ENCODE measurements around the gene NRDC. TPM values are rescaled to one million over a fixed set of nuclear protein-coding genes. Genes with fewer than 3 reads are reported as not detected.

Gene NRDC
- total and polyA plus RNA-seq, 2 of the 8 experiments (the other 6 are each of a cell fraction or from before 2014, with no cell fraction given), result 70.2 to 182 TPM

DNA sequence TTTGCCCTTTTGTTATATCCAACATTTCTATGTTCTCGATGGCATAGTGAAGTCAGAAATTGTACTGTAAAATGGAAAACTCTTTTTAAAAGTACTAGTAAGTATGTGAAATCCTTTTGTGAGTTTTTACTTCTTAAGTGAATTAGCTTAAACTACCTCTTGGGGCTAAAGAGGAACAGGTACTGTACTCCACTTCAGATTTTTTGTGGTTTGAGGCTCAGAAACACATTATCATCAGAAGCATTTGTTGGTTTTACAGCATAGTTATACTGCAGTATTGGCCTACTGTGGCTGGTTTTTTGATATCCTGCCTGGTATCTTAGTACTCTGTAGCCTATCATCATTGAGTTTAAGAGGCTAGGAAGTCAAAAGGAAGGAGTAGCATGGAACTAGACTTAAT lies 117.2 kb downstream of the NRDC start:
- FAIRE-seq (no peak), DNase-seq (ENCODE audit: low read depth in 1 of 2, low spot score in 2 of 2) (no peak)
- Histone ChIP-seq H3K4ac (replicated peaks; ENCODE audit: insufficient read length, low read depth, low read length) (no peak overlapping the region), H3K4me1 (replicated peaks in 1 of 4; ENCODE audit: control insufficient read depth in 3 of 4, insufficient read depth in 4 of 4, low read length in 3 of 4) (no peaks in the 10 kb centered on the region), H3K56ac (replicated peaks; ENCODE audit: insufficient read length, low read depth, low read length) (no peak overlapping the region), H2BK15ac (ENCODE audit: low read length) (no peak overlapping the region), H4K91ac (replicated peaks; ENCODE audit: insufficient read length, low read length) (no peak overlapping the region), H4K8ac (ENCODE audit: extremely low read depth, insufficient read depth, low read length) (no peak overlapping the region), H3K18ac (ENCODE audit: extremely low read depth, low read length) (no peak overlapping the region), H3K23me2 (ENCODE audit: low read depth, low read length) (no peaks in the 10 kb centered on the region), H3K4me3 (ENCODE audit: extremely low read depth in 1 of 4, insufficient read depth in 2 of 4, low read depth in 3 of 4, low read length in 4 of 4) (no peak overlapping the region), H4K20me1 (replicated peaks in 1 of 2; ENCODE audit: control insufficient read depth in 1 of 2, insufficient read depth in 2 of 2, low read length in 2 of 2) (no peaks in the 10 kb centered on the region), H3K79me2 (ENCODE audit: control insufficient read depth in 1 of 2, insufficient read depth in 2 of 2, low read length in 2 of 2) (no peaks in the 10 kb centered on the region), H3K4me2 (ENCODE audit: insufficient read depth in 1 of 2, low read depth in 2 of 2, low read length in 2 of 2) (no peak overlapping the region), H2BK120ac (replicated peaks; ENCODE audit: low read depth, low read length) (no peak overlapping the region), H2BK20ac (ENCODE audit: low read length) (no peak overlapping the region), H3K79me1 (ENCODE audit: low read depth, low read length) (no peaks in the 10 kb centered on the region), H3K27ac (ENCODE audit: low read depth, low read length) (no peak overlapping the region), H3K27me3 (replicated peaks in 1 of 4; ENCODE audit: control insufficient read depth in 3 of 4, extremely low read depth in 1 of 4, insufficient read depth in 3 of 4, low read length in 3 of 4) (no peaks in the 10 kb centered on the region), H3K9ac (replicated peaks in 1 of 4; ENCODE audit: extremely low read depth in 1 of 4, low read depth in 3 of 4, low read length in 3 of 4) (no peak overlapping the region), H4K5ac (ENCODE audit: insufficient read length, low read depth, low read length) (no peak overlapping the region), H2AFZ (ENCODE audit: low read length) (no peak overlapping the region), H3K9me3 (ENCODE audit: insufficient read depth in 2 of 2, low read depth in 1 of 2, low read length in 1 of 2) (no peaks in the 10 kb centered on the region), H3K36me3 (ENCODE audit: control insufficient read depth in 2 of 4, insufficient read depth in 4 of 4, low read length in 3 of 4) (peaks cover 0 to 30% (median 3%) of the 10 kb centered on the region in 4 experiments; a peak in 4 of 8 replicates), H2BK12ac (ENCODE audit: low read depth, low read length) (no peak overlapping the region), H2AK5ac (ENCODE audit: low read depth, low read length) (no peak overlapping the region), H2BK5ac (ENCODE audit: low read depth, low read length) (no peak overlapping the region), H3K23ac (ENCODE audit: insufficient read length) (no peak overlapping the region), H3K14ac (ENCODE audit: insufficient read length) (no peak overlapping the region)
- ChIA-PET CTCF (ENCODE audit: partially characterized antibody) (interaction anchor here (0.6 to 1.6 kb wide), 3 partner anchors 8 to 42 kb away, joined by 3 to 8 read pairs (median 6); no protein-coding TSS in a partner anchor), POLR2A (ENCODE audit: partially characterized antibody) (no interaction called here)
- 89% methylated on average over 1 of the region's 1 CpG; no CpG with 5 or more reads in 1 of the 2 experiments for WGBS, 2 experiments (ENCODE audit: extremely low coverage in 1 of 2, insufficient coverage in 1 of 2, insufficient read length in 1 of 2, insufficient replicate concordance in 2 of 2, low coverage in 1 of 2, low lambda C conversion rate in 2 of 2, missing lambda C conversion rate in 1 of 2)

Data from H1 (cell line).